K562 (cell line): ENCODE data around the gene MN1. TPM values are rescaled to one million over a fixed set of nuclear protein-coding genes. Genes with fewer than 3 reads are reported as not detected.

ENCODE experiments used
- AFF1 ChIP-seq, 2 experiments: fragments of 450-650 bp; IDR thresholded peaks; 2 replicates each; pipeline ENCODE4 v1.6.1; 2018; ENCODE audit warnings: mild to moderate bottlenecking in 2 of 2, low read depth in 1 of 2; ENCODE audit not compliant: partially characterized antibody in 2 of 2
- HMGXB4 ChIP-seq: sonication (generic); formaldehyde crosslinking; IDR thresholded peaks from 2 replicates; pipeline ENCODE4 v1.8.1; 2023; ENCODE audit warnings: mild to moderate bottlenecking, missing genetic modification reagents
- RBM25 ChIP-seq: fragments of 200-400 bp; formaldehyde crosslinking; IDR thresholded peaks from 2 replicates; pipeline ENCODE4 v1.6.1; 2018; ENCODE audit warnings: low read length, low read depth, moderate library complexity; ENCODE audit not compliant: severe bottlenecking
- ZNF318 ChIP-seq, 2 experiments: fragments of 450-650 bp; IDR thresholded peaks; 2 replicates each; pipeline ENCODE4 v1.6.1; 2016; ENCODE audit warnings: mild to moderate bottlenecking in 2 of 2, borderline replicate concordance in 1 of 2, low read depth in 1 of 2, moderate library complexity in 1 of 2
- ZNF592 ChIP-seq: fragments of 450-650 bp; IDR thresholded peaks from 2 replicates; pipeline ENCODE4 v1.6.1; 2017; ENCODE audit warnings: antibody characterized with exemption, mild to moderate bottlenecking
- polyA plus RNA-seq, 8 experiments: library from polyadenylated mRNA; depleted of rRNA in 4 of 8; stranded (reverse) in 5 of 8; unstranded in 3 of 8; fragments of >200 nt; fragmentation: Nextera tagmentation in 2 of 8; fragmentation: Illumina TruSeq in 1 of 8; extraction: Ambion mirVana in 2 of 8; extraction: Trizol in 1 of 8; gene quantifications; 2 replicates each; pipeline versions ENCODE4 v1.2.1 to v1.2.3, GENCODE V29; 2011 to 2014; ENCODE audit warnings: inconsistent platforms in 1 of 8, missing spikeins in 1 of 8
- total RNA-seq, 7 experiments: library from RNA; depleted of rRNA in 6 of 7; stranded (reverse); fragments of >200 nt in 6 of 7; fragmentation: Illumina TruSeq in 2 of 7; extraction: Trizol in 2 of 7; gene quantifications; 2 replicates each; pipeline versions ENCODE4 v1.2.1 to v1.2.3, GENCODE V29; 2011 to 2021; ENCODE audit warnings: low replicate concordance in 1 of 7

MN1 gene
- total and polyA plus RNA-seq, 9 of the 15 experiments (the other 6 are each of a cell fraction or from before 2014, with no cell fraction given), result under 0.01 to 0.05 (median 0.03) TPM; not detected in 5

- TF ChIP-seq ZNF318 (IDR thresholded peaks at IDR 0.05; ENCODE audit: borderline replicate concordance in 1 of 2, low read depth in 1 of 2), result no peak
- TF ChIP-seq AFF1 (IDR thresholded peaks at IDR 0.05; ENCODE audit: low read depth in 1 of 2, partially characterized antibody in 2 of 2), result no peak
- peak; percentile 79 for TF ChIP-seq ZNF592
- TF ChIP-seq HMGXB4 (CRISPR knock-in tag), result no peak
- TF ChIP-seq RBM25, result peak; percentile 39
These were observed 81.9 kb downstream of the MN1 start (continued) for GRCh38 chr22:27719535-27720227.
